ENCODE measurements around the gene RIN3. TPM values are rescaled to one million over a fixed set of nuclear protein-coding genes. Genes with fewer than 3 reads are reported as not detected.

The RIN3 gene
- total and polyA plus RNA-seq, 2 donors (not counting 3 experiments of a cell fraction or from before 2014, with no cell fraction given): 5.1 to 20.8 TPM

DNA sequence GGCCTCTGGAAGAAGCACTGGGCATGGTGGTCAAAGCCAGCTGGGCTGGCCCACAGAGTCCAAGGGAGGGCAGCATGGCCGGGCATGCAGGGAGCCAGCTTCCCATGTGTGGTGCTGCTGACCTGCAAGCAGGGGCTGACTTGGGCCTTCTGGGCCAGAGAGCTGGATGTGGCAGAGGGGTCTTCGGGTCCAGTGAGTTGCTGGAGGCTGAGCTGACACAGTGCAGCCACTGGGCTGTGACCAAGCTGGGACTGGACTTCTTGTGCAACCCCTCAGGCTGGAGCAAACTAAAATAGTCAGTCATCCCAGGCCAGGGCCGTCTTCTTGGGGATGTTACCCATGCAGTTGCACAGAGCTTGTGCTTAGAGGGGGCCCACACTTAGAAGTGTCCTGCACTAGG lies 7.3 kb upstream of the RIN3 start:
- no peaks in the 10 kb centered on the region for H3K36me3 ChIP-seq (ENCODE audit: control insufficient read depth in 2 of 2, extremely low read depth in 1 of 2, insufficient read depth in 2 of 2, low read length in 2 of 2)
- no peak for FAIRE-seq
- BruUV-seq (replicated peaks): no TSS peak
- POLR2A ChIA-PET: no interaction called here
- no peak overlapping the region for H3K4me3 ChIP-seq (replicated peaks in 1 of 3; ENCODE audit: insufficient read depth in 1 of 3, low read depth in 1 of 3, low read length in 3 of 3)
- H3K9me3 ChIP-seq (replicated peaks; ENCODE audit: control insufficient read depth, insufficient read depth, low read length): no peaks in the 10 kb centered on the region
- TF ChIP-seq POLR2A (IDR thresholded peaks at IDR 0.05; ENCODE audit: low read depth, low read length): no peak
- no peak for TF ChIP-seq JUN (IDR thresholded peaks at IDR 0.05; ENCODE audit: borderline replicate concordance, insufficient read depth, insufficient read length, low read depth)
- TF ChIP-seq, protein P1, sequence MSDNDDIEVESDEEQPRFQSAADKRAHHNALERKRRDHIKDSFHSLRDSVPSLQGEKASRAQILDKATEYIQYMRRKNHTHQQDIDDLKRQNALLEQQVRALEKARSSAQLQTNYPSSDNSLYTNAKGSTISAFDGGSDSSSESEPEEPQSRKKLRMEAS (IDR thresholded peaks at IDR 0.05; ENCODE audit: insufficient read depth, insufficient read length): no peak
- TF ChIP-seq GATA2 (IDR thresholded peaks at IDR 0.05; ENCODE audit: insufficient read depth, insufficient read length, low read depth, low read length): no peak
- TF ChIP-seq POLR2AphosphoS5 (IDR thresholded peaks at IDR 0.05; ENCODE audit: insufficient read depth, low read depth, low read length): no peak
- TF ChIP-seq FOS (IDR thresholded peaks at IDR 0.05; ENCODE audit: borderline replicate concordance, insufficient read depth, low read length): no peak
- TF ChIP-seq MYC (IDR thresholded peaks at IDR 0.05; ENCODE audit: low read depth, low read length): no peak
- TF ChIP-seq, protein P2, sequence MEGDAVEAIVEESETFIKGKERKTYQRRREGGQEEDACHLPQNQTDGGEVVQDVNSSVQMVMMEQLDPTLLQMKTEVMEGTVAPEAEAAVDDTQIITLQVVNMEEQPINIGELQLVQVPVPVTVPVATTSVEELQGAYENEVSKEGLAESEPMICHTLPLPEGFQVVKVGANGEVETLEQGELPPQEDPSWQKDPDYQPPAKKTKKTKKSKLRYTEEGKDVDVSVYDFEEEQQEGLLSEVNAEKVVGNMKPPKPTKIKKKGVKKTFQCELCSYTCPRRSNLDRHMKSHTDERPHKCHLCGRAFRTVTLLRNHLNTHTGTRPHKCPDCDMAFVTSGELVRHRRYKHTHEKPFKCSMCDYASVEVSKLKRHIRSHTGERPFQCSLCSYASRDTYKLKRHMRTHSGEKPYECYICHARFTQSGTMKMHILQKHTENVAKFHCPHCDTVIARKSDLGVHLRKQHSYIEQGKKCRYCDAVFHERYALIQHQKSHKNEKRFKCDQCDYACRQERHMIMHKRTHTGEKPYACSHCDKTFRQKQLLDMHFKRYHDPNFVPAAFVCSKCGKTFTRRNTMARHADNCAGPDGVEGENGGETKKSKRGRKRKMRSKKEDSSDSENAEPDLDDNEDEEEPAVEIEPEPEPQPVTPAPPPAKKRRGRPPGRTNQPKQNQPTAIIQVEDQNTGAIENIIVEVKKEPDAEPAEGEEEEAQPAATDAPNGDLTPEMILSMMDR (IDR thresholded peaks at IDR 0.05; ENCODE audit: extremely low read depth in 1 of 2, insufficient read depth in 1 of 2, low read depth in 1 of 2, low read length in 2 of 2): no peak
- no peak for TF ChIP-seq EZH2 (IDR thresholded peaks at IDR 0.05; ENCODE audit: borderline replicate concordance, low read depth, low read length, severe bottlenecking)
- no peaks in the 10 kb centered on the region for H4K20me1 ChIP-seq (replicated peaks; ENCODE audit: control insufficient read depth, extremely low read depth, insufficient read depth, low read length)
- H3K79me2 ChIP-seq (ENCODE audit: control insufficient read depth, insufficient read depth, low read length): no peaks in the 10 kb centered on the region
- dilution Hi-C loops (cut with MboI; ENCODE audit: extremely low pct_ligation_motif_present, low sequenced_read_pairs) (no loop called here), intact Hi-C loops (cut with micrococcal nuclease) (no loop called here)
- CTCF ChIA-PET: interaction anchor here (0.6 to 1.3 kb wide), 2 partner anchors 46 to 440 kb away, joined by 3 read pairs; no protein-coding TSS in a partner anchor
- no peaks in the 10 kb centered on the region for H3K9me1 ChIP-seq (replicated peaks; ENCODE audit: control insufficient read depth, extremely low read depth, insufficient read depth, low read length)
- H3K9ac ChIP-seq (replicated peaks; ENCODE audit: extremely low read depth, insufficient read depth, low read length): no peak overlapping the region
- H3K4me1 ChIP-seq (ENCODE audit: control insufficient read depth, extremely low read depth, insufficient read depth, low read length): peaks cover 10% of the 10 kb centered on the region
- no peak overlapping the region for H3K4me2 ChIP-seq (ENCODE audit: insufficient read depth, low read length)
- DNase-seq (ENCODE audit: low read depth, low spot score): no peak
- H3K27me3 ChIP-seq (ENCODE audit: control insufficient read depth in 2 of 2, insufficient read depth in 2 of 2, low read length in 2 of 2): no peaks in the 10 kb centered on the region
- H3K27ac ChIP-seq (ENCODE audit: insufficient read depth, low read depth, low read length): no peak overlapping the region
- no peak overlapping the region for H2AFZ ChIP-seq (ENCODE audit: low read depth, low read length)
